WERI-Rb-1 (cell line): ENCODE data around the gene CADM1.
A peak's percentile ranks its signal among the peaks of the same experiment; 100 is the strongest.

Experiments used
- DNase-seq: peaks from one replicate; pipeline ENCODE4 v3.0.0-alpha.2; 2020
- H3K27ac ChIP-seq: fragments of 250-450 bp; sonication (Bioruptor Pico); 2 replicates; pipeline ENCODE4 v1.5.1; 2020; ENCODE audit warnings: mild to moderate bottlenecking, moderate library complexity
- H3K27me3 ChIP-seq: fragments of 250-450 bp; sonication (Bioruptor Pico); 2 replicates; pipeline ENCODE4 v1.5.1; 2021; ENCODE audit warnings: mild to moderate bottlenecking, low read depth, moderate library complexity; ENCODE audit not compliant: insufficient read depth, severe bottlenecking
- H3K36me3 ChIP-seq: fragments of 250-450 bp; sonication (Bioruptor Pico); 2 replicates; pipeline ENCODE4 v1.5.1; 2020; ENCODE audit warnings: mild to moderate bottlenecking, moderate library complexity
- H3K4me3 ChIP-seq: 2 replicates; pipeline ENCODE4 v1.5.1; 2011; ENCODE audit warnings: low read depth, mild to moderate bottlenecking, control low read depth, low read length
- H3K9me3 ChIP-seq: fragments of 250-450 bp; sonication (Bioruptor Pico); 2 replicates; pipeline ENCODE4 v1.5.1; 2021; ENCODE audit warnings: mild to moderate bottlenecking, moderate library complexity; ENCODE audit not compliant: severe bottlenecking
- TF ChIP-seq, protein P1 (sequence below): IDR thresholded peaks from 2 replicates; pipeline ENCODE4 v1.5.1; 2011; ENCODE audit warnings: low read depth, mild to moderate bottlenecking, control low read depth, inconsistent platforms, low read length

Gene CADM1

DNA sequence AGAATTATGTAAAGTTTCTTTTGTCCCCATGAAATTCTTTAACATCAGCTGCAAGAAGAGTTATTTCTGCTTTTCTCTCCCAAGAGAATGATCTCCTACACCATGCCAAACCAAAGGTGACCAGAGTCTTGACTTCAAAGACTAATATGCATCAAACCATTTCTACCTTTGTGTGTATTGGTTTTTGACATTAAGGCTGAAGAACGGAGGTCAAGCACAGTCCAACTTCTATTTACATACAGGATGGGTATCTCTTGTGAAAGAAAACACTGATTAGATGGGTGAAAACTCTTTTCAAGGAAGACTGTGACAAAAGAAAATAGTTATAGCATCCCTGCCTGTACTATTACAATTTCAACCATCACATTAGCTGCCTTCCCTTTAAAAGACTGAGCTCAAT is 256.3 kb downstream of the CADM1 start:
- TF ChIP-seq, protein P1, sequence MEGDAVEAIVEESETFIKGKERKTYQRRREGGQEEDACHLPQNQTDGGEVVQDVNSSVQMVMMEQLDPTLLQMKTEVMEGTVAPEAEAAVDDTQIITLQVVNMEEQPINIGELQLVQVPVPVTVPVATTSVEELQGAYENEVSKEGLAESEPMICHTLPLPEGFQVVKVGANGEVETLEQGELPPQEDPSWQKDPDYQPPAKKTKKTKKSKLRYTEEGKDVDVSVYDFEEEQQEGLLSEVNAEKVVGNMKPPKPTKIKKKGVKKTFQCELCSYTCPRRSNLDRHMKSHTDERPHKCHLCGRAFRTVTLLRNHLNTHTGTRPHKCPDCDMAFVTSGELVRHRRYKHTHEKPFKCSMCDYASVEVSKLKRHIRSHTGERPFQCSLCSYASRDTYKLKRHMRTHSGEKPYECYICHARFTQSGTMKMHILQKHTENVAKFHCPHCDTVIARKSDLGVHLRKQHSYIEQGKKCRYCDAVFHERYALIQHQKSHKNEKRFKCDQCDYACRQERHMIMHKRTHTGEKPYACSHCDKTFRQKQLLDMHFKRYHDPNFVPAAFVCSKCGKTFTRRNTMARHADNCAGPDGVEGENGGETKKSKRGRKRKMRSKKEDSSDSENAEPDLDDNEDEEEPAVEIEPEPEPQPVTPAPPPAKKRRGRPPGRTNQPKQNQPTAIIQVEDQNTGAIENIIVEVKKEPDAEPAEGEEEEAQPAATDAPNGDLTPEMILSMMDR = no peak
- H3K27ac ChIP-seq = no peak overlapping the region
- no peak overlapping the region for H3K4me3 ChIP-seq
- DNase-seq = no peak
- H3K9me3 ChIP-seq = no peaks in the 10 kb centered on the region
- H3K27me3 ChIP-seq = no peaks in the 10 kb centered on the region
- H3K36me3 ChIP-seq = no peaks in the 10 kb centered on the region

DNA sequence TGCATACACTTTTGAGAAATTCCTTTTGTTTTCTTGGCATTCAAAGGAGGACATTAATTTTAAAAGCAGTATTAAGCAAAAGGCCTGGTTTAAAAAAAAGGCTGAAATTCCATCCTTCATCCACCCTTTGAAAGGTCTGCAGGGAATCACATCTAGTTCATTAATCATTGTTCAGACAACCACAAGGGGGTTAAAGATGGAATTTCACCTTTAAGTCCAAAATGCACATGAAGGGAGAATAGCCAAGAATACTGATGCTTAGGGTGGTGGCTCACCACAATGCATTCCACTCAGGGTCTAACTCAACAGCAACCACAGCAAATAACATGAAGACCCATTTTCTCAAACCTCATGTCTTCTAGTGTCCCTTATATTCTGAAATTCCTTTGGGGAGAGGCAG is 256.9 kb downstream of the CADM1 start:
- Histone ChIP-seq H3K9me3 (no peaks in the 10 kb centered on the region), H3K27ac (no peak overlapping the region), H3K27me3 (no peaks in the 10 kb centered on the region), H3K36me3 (no peaks in the 10 kb centered on the region), H3K4me3 (no peak overlapping the region)
- TF ChIP-seq, protein P1 = no peak
- no peak for DNase-seq

DNA sequence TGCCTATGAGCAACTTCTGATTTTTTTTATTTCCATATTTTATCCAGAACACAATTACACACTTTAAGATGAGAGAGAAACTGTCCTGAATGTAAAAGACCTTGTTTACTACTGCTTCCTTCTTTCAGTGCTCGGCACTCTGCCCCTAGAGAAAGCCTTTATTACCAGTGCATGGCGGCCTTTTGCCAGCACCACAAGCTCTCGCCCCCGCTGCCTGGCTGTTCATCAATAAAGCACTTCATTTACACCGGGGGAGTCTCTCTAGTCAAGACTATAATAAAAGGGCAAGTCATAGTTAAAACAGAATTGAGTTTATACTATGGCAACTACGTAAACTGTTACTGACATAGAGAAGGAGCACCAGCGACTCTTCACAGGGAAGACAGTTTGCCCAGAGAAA is 259.5 kb downstream of the CADM1 start:
- Histone ChIP-seq H3K27me3 (no peaks in the 10 kb centered on the region), H3K36me3 (no peaks in the 10 kb centered on the region), H3K4me3 (no peak overlapping the region), H3K9me3 (no peaks in the 10 kb centered on the region), H3K27ac (no peak overlapping the region)
- TF ChIP-seq, protein P1 = no peak
- no peak for DNase-seq

DNA sequence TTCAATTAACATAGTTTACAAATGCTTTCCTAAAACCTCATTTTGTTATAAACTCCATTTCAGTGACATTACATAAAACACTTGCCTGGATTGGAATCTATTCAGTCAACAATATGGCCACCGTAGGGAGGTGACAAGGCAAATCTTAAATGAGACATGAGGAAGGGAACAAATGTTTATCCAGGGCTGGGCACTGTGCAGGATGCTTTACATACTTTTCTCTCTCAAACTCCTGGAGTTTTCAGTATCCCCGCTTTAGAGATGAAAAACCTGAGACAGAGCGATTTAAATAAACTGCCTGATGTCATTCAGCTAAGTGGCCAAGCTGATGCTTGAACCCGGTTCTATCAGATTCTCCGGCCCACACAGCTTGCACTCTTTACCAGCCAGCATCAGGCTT is 259.9 kb downstream of the CADM1 start:
- H3K27me3 ChIP-seq = no peaks in the 10 kb centered on the region
- DNase-seq = no peak
- no peak overlapping the region for H3K4me3 ChIP-seq
- H3K36me3 ChIP-seq = no peaks in the 10 kb centered on the region
- TF ChIP-seq, protein P1 = no peak
- H3K27ac ChIP-seq = no peak overlapping the region
- no peaks in the 10 kb centered on the region for H3K9me3 ChIP-seq

DNA sequence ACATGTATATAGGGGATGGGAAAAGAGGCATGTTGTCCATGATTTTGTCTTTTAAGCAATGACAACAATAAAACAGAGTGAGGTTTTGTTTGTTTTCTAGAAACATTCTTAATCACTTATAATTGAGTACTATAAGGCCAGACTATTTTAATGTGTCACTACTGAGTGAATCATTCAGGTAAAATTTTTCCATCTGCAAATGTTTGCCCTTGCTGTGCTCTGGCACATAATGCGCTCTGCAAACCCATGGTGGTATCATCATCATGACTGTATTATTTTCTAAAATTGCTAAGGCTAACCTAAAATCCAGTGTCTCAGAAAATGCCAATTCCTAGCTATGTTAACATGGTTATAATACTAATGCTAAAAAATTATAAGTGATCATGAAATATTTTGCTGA is 261.2 kb downstream of the CADM1 start:
- TF ChIP-seq, protein P1 = no peak
- Histone ChIP-seq H3K27me3 (no peaks in the 10 kb centered on the region), H3K27ac (peak overlapping the region; percentile 19; the same call in 1 of the 2 replicates), H3K36me3 (no peaks in the 10 kb centered on the region; the same call in 1 of the 2 replicates), H3K4me3 (no peak overlapping the region), H3K9me3 (no peaks in the 10 kb centered on the region)
- no peak for DNase-seq

DNA sequence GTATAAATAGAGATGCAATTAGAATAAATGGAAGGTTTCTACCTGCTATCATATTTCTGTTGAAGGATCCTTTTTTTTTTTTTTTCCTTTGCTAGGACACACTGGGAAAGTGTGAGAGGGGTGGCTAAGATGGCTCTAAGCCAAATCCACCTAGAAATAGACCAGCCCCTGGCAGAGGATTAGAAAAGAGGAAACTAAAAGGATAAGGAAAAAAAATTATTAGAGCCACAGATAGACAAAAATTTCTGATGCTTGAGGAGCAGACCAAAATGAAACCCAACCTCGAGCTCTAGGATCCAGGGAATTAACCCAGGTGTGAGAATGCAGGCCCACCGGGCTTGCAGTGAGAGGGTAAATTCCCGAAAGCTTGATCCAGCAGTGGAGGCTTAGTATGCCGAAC is 262.3 kb downstream of the CADM1 start:
- H3K9me3 ChIP-seq = no peaks in the 10 kb centered on the region
- H3K27ac ChIP-seq = no peak overlapping the region
- H3K4me3 ChIP-seq = no peak overlapping the region
- no peak for DNase-seq
- H3K27me3 ChIP-seq = no peaks in the 10 kb centered on the region
- TF ChIP-seq, protein P1 = no peak
- H3K36me3 ChIP-seq = no peaks in the 10 kb centered on the region; the same call in 1 of the 2 replicates
